GM19463 (cell line): ENCODE data around the gene VNN1.
A peak's percentile ranks its signal among the peaks of the same experiment; 100 is the strongest.

Source experiments
- ATAC-seq: cut with Tn5 transposase; IDR thresholded peaks from one replicate; pipeline ENCODE4 v1.9.1; 2021; ENCODE audit warnings: mild to moderate bottlenecking, moderate library complexity; ENCODE audit not compliant: unreplicated experiment

Gene VNN1, protein sequence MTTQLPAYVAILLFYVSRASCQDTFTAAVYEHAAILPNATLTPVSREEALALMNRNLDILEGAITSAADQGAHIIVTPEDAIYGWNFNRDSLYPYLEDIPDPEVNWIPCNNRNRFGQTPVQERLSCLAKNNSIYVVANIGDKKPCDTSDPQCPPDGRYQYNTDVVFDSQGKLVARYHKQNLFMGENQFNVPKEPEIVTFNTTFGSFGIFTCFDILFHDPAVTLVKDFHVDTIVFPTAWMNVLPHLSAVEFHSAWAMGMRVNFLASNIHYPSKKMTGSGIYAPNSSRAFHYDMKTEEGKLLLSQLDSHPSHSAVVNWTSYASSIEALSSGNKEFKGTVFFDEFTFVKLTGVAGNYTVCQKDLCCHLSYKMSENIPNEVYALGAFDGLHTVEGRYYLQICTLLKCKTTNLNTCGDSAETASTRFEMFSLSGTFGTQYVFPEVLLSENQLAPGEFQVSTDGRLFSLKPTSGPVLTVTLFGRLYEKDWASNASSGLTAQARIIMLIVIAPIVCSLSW

GRCh38 chr6:132713352-132714134 lies at the start of gene VNN1:
TSS of gene VNN1 (minus strand) at chr6:132714055. CDS start at chr6:132714035, 20 bp downstream.
- ATAC-seq: peak; percentile 62

- ATAC-seq: peak; percentile 89
Measured at GRCh38 chr6:132763269-132763668, 49.4 kb upstream of the VNN1 start.

DNA sequence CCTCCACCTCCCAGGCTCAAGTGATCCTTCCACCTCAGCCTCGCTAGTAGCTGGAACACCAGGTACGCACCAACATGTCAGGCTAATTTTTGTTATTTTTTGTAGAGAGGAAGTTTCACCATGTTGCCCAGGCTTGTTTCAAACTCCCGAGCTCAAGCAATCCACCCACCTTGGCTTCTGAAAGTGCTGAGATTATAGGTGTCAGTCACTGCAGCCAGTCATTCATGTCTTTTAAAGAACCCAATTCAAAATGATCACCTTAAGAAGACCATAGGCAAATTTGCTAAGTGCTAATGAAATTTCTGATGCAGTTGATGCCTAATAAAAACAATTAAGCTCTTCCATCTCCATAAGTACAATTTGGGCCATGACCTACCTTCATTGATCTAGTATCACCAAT lies 46.4 kb upstream of the VNN1 start:
- ATAC-seq: no peak

- ATAC-seq: no peak
Measured at GRCh38 chr6:132758689-132759088, 44.8 kb upstream of the VNN1 start.

- ATAC-seq: no peak
Measured at GRCh38 chr6:132752255-132752654, 38.4 kb upstream of the VNN1 start.

GRCh38 chr6:132751828-132752227 lies 38.0 kb upstream of the VNN1 start:
- ATAC-seq: no peak

- ATAC-seq: peak; percentile 43
Measured at GRCh38 chr6:132751306-132751705, 37.5 kb upstream of the VNN1 start.

GRCh38 chr6:132750455-132751248 lies 36.8 kb upstream of the VNN1 start:
- peak; percentile 81 for ATAC-seq

- ATAC-seq: no peak
Measured at GRCh38 chr6:132749111-132749510, 35.3 kb upstream of the VNN1 start.

DNA sequence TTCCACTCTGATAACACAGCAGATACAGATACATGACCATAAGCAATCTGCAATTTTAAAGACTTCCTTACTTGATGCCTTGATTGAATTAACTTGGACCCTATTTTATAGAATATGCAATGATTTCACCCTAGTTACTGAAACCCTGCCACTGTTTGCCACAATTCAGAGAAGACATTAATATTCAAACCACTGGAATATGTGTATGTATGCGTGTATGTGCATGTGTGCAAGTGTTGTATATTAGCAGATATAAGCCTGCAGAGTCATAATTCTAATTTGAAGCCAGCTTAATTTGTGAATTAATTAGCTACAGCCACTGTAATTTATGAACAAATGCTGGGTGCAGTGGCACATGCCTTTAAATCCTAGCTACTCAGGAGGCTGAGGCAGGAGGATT lies 34.6 kb upstream of the VNN1 start:
- no peak for ATAC-seq

GRCh38 chr6:132746048-132746447 lies 32.2 kb upstream of the VNN1 start:
- no peak for ATAC-seq

DNA sequence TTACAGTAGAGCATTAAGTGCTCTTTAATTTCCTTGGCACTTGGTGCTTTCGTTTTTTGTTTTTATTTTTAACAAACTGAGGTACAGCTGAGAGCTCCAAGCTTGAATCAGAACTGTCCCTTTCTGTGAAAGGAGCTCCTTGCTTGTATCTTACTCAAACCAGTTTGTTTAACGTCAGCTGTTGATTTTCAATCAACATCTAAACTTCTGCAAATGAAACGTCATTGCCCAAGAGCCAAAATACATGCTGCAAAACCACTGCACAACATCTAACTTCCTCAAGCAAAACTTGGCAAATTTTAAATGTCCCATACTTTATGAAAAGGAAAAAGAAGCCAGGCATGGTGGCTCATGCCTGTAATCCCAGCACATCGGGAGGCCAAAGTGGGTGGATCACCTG lies 28.6 kb upstream of the VNN1 start:
- no peak for ATAC-seq

GRCh38 chr6:132741281-132741680 lies 27.4 kb upstream of the VNN1 start:
- ATAC-seq: no peak

- no peak for ATAC-seq
Measured at GRCh38 chr6:132736239-132736638, 22.4 kb upstream of the VNN1 start.

DNA sequence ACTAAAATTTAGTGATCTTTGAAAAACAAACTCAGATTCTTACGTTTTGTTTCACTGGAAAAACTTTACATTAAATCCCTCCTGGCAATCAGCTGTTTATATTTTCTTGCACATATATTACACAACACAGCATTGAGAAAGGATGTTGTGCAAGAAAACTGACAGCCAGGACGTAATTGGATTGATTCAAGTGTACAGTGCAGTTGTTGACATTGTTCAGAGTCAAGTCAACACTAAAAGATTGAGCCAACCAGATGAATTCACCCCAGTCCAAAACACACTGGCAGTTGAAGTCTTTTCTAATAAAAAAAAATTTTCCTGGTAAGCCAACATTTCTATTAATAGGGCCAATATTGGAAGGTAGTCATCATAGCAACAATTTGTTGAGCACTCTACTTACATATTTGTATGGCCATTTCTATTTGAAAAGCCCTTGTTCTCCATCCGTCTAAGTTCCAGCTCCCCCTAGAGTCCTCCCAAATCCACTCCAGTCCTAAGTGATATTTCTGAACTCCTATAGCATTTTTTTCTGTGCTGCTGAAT lies 20.9 kb upstream of the VNN1 start:
- no peak for ATAC-seq

- no peak for ATAC-seq
Measured at GRCh38 chr6:132733814-132734213, 20.0 kb upstream of the VNN1 start.

- no peak for ATAC-seq
Measured at GRCh38 chr6:132733283-132733682, 19.4 kb upstream of the VNN1 start.

GRCh38 chr6:132731086-132731485 lies 17.2 kb upstream of the VNN1 start:
- ATAC-seq: no peak

DNA sequence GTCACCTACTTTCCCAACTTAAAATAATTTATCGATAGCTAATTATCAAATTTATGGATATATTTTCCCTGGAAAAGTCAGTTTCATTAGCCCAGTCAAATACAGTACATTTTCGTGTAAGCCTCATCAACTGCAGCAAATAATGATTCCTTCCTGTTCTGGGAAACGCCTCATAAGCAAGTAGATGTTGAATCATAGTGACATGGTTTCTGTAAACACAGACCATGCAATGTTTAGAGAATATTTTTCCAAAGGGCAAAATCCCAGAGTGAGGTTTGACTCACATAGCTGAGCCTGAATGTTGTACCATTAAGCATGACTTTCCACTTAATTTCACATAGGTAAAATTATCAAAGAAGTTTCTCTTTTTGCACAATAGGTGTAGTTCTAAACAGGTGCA lies 16.7 kb upstream of the VNN1 start:
- no peak for ATAC-seq

DNA sequence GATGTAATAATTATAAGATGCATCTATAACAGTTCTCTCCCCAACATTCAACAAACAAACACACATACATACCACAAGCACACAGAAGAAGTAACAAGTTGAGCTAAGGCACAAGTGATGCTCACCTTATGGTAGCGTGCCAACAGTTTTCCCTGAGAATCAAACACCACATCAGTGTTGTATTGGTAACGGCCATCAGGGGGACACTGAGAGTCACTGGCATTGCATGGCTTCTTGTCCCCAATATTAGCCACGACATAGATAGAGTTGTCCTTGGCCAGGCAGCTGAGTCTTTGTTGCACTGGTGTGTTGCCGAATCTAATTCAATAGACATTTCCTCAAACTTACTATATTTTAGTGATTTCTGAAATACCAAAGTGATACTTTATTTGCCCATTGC lies 14.8 kb upstream of the VNN1 start:
- no peak for ATAC-seq

GRCh38 chr6:132726608-132726975 lies 12.7 kb upstream of the VNN1 start:
- ATAC-seq: no peak
